Dendritic cell treated with granulocyte-macrophage colony-stimulating factor and Interleukin-4, amounts not matched to agents 40 ng/mL and 50 ng/mL, for 4 days (primary cell): ENCODE measurements around the gene BAZ2B.
A peak's percentile ranks its signal among the peaks of the same experiment; 100 is the strongest.

Experiments
- H3K27ac Mint-ChIP-seq: one replicate; pipeline ENCODE4 v1.8.0; 2022; ENCODE audit warnings: mild to moderate bottlenecking, mixed read lengths
- H3K27me3 Mint-ChIP-seq: one replicate; pipeline ENCODE4 v1.8.0; 2022; ENCODE audit warnings: mild to moderate bottlenecking, mixed read lengths
- H3K36me3 Mint-ChIP-seq: one replicate; pipeline ENCODE4 v1.8.0; 2022; ENCODE audit warnings: low read depth, mixed read lengths
- H3K4me1 Mint-ChIP-seq: one replicate; pipeline ENCODE4 v1.8.0; 2022; ENCODE audit warnings: low read depth, mixed read lengths
- H3K4me3 Mint-ChIP-seq: one replicate; pipeline ENCODE4 v1.8.0; 2022; ENCODE audit warnings: mild to moderate bottlenecking, moderate library complexity, mixed read lengths
- H3K9me3 Mint-ChIP-seq: one replicate; pipeline ENCODE4 v1.8.0; 2022; ENCODE audit warnings: mixed read lengths
- intact Hi-C: fragments of 100-400 bp; cut with micrococcal nuclease; formaldehyde crosslinking; loops from one replicate; pipeline ENCODE4 v1.15.0; 2022

BAZ2B gene

GRCh38 chr2:159585622-159586021, 30.7 kb downstream of the BAZ2B start:
- Mint-ChIP-seq H3K36me3 (peaks cover 45% of the 10 kb centered on the region), H3K4me3 (no peak overlapping the region), H3K27ac (no peak overlapping the region), H3K27me3 (no peaks in the 10 kb centered on the region), H3K4me1 (peaks cover 15% of the 10 kb centered on the region), H3K9me3 (peaks cover 9% of the 10 kb centered on the region)
- intact Hi-C loops: no loop called here

- Mint-ChIP-seq H3K36me3 (peaks cover 51% of the 10 kb centered on the region), H3K27ac (no peak overlapping the region), H3K4me3 (no peak overlapping the region), H3K9me3 (peaks cover 9% of the 10 kb centered on the region), H3K27me3 (no peaks in the 10 kb centered on the region), H3K4me1 (peaks cover 21% of the 10 kb centered on the region)
- intact Hi-C loops: no loop called here
These were observed 31.6 kb downstream of the BAZ2B start for GRCh38 chr2:159584796-159585195.

- Mint-ChIP-seq H3K4me1 (peaks cover 45% of the 10 kb centered on the region), H3K9me3 (peaks cover 13% of the 10 kb centered on the region), H3K36me3 (peaks cover 36% of the 10 kb centered on the region), H3K27me3 (no peaks in the 10 kb centered on the region), H3K4me3 (no peak overlapping the region), H3K27ac (no peak overlapping the region)
- intact Hi-C loops: no loop called here
These were observed 42.3 kb downstream of the BAZ2B start for GRCh38 chr2:159573846-159574606.

- H3K27ac Mint-ChIP-seq: no peak overlapping the region
- peaks cover 37% of the 10 kb centered on the region for H3K4me1 Mint-ChIP-seq
- intact Hi-C loops: no loop called here
- peaks cover 32% of the 10 kb centered on the region for H3K36me3 Mint-ChIP-seq
- peaks cover 13% of the 10 kb centered on the region for H3K9me3 Mint-ChIP-seq
- no peaks in the 10 kb centered on the region for H3K27me3 Mint-ChIP-seq
- H3K4me3 Mint-ChIP-seq: no peak overlapping the region
These were observed 43.1 kb downstream of the BAZ2B start for GRCh38 chr2:159573294-159573693.

GRCh38 chr2:159572459-159572858, 43.9 kb downstream of the BAZ2B start:
- Mint-ChIP-seq H3K4me3 (no peak overlapping the region), H3K9me3 (peaks cover 13% of the 10 kb centered on the region)

GRCh38 chr2:159571540-159572260, 44.6 kb downstream of the BAZ2B start:
- intact Hi-C loops: no loop called here
- Mint-ChIP-seq H3K4me3 (no peak overlapping the region), H3K9me3 (peaks cover 13% of the 10 kb centered on the region), H3K36me3 (peaks cover 48% of the 10 kb centered on the region), H3K27ac (no peak overlapping the region), H3K27me3 (no peaks in the 10 kb centered on the region), H3K4me1 (peaks cover 32% of the 10 kb centered on the region)

More at GRCh38 chr2:159572459-159572858, 43.9 kb downstream of the BAZ2B start:
- Mint-ChIP-seq H3K4me1 (peaks cover 32% of the 10 kb centered on the region), H3K36me3 (peaks cover 41% of the 10 kb centered on the region), H3K27me3 (no peaks in the 10 kb centered on the region), H3K27ac (no peak overlapping the region)
- intact Hi-C loops: no loop called here

DNA sequence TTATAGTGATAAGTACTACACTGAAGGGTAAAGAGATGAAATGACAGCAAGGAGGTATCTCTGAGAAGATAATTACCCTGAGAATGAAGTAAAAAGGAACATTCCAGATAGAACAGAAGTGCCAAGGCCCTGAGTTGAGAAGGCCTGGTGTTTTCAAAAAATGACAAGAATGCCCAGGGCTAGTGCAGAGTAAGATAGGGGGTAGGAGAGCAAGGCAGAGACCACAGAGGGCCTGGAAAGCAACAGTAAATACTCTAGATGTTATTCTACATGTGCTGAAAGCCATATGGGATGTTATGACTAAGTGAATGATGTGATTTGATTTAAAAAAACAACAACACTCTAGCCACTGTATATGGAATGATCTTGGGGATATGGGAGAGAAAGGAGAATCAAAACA, 52.3 kb downstream of the BAZ2B start:
- intact Hi-C loops: loop anchor here (10.0 kb wide), 1 partner anchor 51 kb away; the partner anchor contains the start of gene BAZ2B
- H3K9me3 Mint-ChIP-seq: peaks cover 6% of the 10 kb centered on the region
- H3K27me3 Mint-ChIP-seq: no peaks in the 10 kb centered on the region
- peaks cover 24% of the 10 kb centered on the region for H3K4me1 Mint-ChIP-seq
- H3K27ac Mint-ChIP-seq: no peak overlapping the region
- H3K4me3 Mint-ChIP-seq: no peak overlapping the region
- peaks cover 46% of the 10 kb centered on the region for H3K36me3 Mint-ChIP-seq

GRCh38 chr2:159562248-159562647, 54.1 kb downstream of the BAZ2B start:
- no peak overlapping the region for H3K27ac Mint-ChIP-seq
- H3K4me1 Mint-ChIP-seq: peaks cover 38% of the 10 kb centered on the region
- intact Hi-C loops: loop anchor here (10.0 kb wide), 1 partner anchor 53 kb away; the partner anchor contains the start of gene BAZ2B
- H3K27me3 Mint-ChIP-seq: no peaks in the 10 kb centered on the region
- H3K9me3 Mint-ChIP-seq: peaks cover 6% of the 10 kb centered on the region
- H3K36me3 Mint-ChIP-seq: peaks cover 42% of the 10 kb centered on the region
- no peak overlapping the region for H3K4me3 Mint-ChIP-seq

GRCh38 chr2:159561786-159562185, 54.6 kb downstream of the BAZ2B start:
- Mint-ChIP-seq H3K27me3 (no peaks in the 10 kb centered on the region), H3K27ac (no peak overlapping the region), H3K4me1 (peaks cover 43% of the 10 kb centered on the region), H3K36me3 (peaks cover 42% of the 10 kb centered on the region), H3K9me3 (peaks cover 6% of the 10 kb centered on the region), H3K4me3 (no peak overlapping the region)
- intact Hi-C loops: loop anchor here (10.0 kb wide), 1 partner anchor 53 kb away; the partner anchor contains the start of gene BAZ2B

- intact Hi-C loops: loop anchor here (10.0 kb wide), 1 partner anchor 54 kb away; the partner anchor contains the start of gene BAZ2B
- H3K4me3 Mint-ChIP-seq: no peak overlapping the region
- H3K36me3 Mint-ChIP-seq: peaks cover 38% of the 10 kb centered on the region
- no peaks in the 10 kb centered on the region for H3K27me3 Mint-ChIP-seq
- peaks cover 48% of the 10 kb centered on the region for H3K4me1 Mint-ChIP-seq
- H3K27ac Mint-ChIP-seq: no peak overlapping the region
- peaks cover 6% of the 10 kb centered on the region for H3K9me3 Mint-ChIP-seq
These were observed 55.1 kb downstream of the BAZ2B start for GRCh38 chr2:159561242-159561641.

DNA sequence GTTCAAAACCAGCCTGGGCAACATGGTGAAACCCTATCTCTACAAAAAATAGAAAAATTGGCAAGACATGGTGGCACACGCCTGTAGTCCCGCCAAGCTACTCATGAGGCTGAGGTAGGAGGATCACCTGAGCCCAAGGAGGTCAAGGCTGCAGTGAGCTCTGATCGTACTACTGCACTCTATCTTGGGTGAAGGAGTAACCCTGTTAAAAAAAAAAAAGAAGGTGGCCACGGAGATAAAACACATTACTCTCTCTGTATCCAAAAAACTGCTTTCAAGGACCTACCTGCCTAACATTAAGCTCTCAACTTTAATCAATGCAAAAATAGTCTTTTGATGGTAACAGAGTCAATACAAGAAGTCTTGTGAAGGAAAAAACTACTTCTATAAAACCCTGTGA, 57.3 kb downstream of the BAZ2B start:
- H3K27ac Mint-ChIP-seq: no peak overlapping the region
- intact Hi-C loops: loop anchor here (10.0 kb wide), 1 partner anchor 116 kb away; no protein-coding TSS in a partner anchor
- H3K4me1 Mint-ChIP-seq: peaks cover 35% of the 10 kb centered on the region
- no peak overlapping the region for H3K4me3 Mint-ChIP-seq
- H3K27me3 Mint-ChIP-seq: no peaks in the 10 kb centered on the region
- H3K36me3 Mint-ChIP-seq: peaks cover 19% of the 10 kb centered on the region
- H3K9me3 Mint-ChIP-seq: no peaks in the 10 kb centered on the region

GRCh38 chr2:159558479-159558878, 57.9 kb downstream of the BAZ2B start:
- intact Hi-C loops: loop anchor here (10.0 kb wide), 1 partner anchor 116 kb away; no protein-coding TSS in a partner anchor
- Mint-ChIP-seq H3K4me1 (peaks cover 34% of the 10 kb centered on the region), H3K27ac (no peak overlapping the region), H3K4me3 (no peak overlapping the region), H3K27me3 (no peaks in the 10 kb centered on the region), H3K9me3 (no peaks in the 10 kb centered on the region), H3K36me3 (peaks cover 24% of the 10 kb centered on the region)

GRCh38 chr2:159557437-159558034, 58.8 kb downstream of the BAZ2B start:
- intact Hi-C loops: loop anchor here (10.0 kb wide), 1 partner anchor 117 kb away; no protein-coding TSS in a partner anchor
- peak overlapping the region; percentile 51 for H3K27ac Mint-ChIP-seq
- H3K9me3 Mint-ChIP-seq: no peaks in the 10 kb centered on the region
- H3K4me3 Mint-ChIP-seq: no peak overlapping the region
- H3K4me1 Mint-ChIP-seq: peaks cover 32% of the 10 kb centered on the region
- peaks cover 27% of the 10 kb centered on the region for H3K36me3 Mint-ChIP-seq
- no peaks in the 10 kb centered on the region for H3K27me3 Mint-ChIP-seq
